Measurements from ENCODE around the gene PDGFRB.

GRCh38 chr5:150114773-150115408 is 40.8 kb downstream of the PDGFRB start:
- TF ChIP-seq CTCF (IDR thresholded peaks at IDR 0.05), result no peak
- TF ChIP-seq POLR2A (IDR thresholded peaks at IDR 0.05), result no peak
